GM12878 (cell line): ENCODE measurements around the gene MSLN. TPM values are rescaled to one million over a fixed set of nuclear protein-coding genes. Genes with fewer than 3 reads are reported as not detected.

ENCODE experiments used
- ATF7 ChIP-seq: fragments of 450-650 bp; IDR thresholded peaks from 2 replicates; pipeline ENCODE4 v1.6.1; 2016; ENCODE audit warnings: low read depth, mild to moderate bottlenecking
- BHLHE40 ChIP-seq, 2 experiments: fragments of 450-650 bp in 1 of 2; IDR thresholded peaks; 2 replicates each; pipeline ENCODE4 v1.6.1; 2011 to 2017; ENCODE audit warnings: low read depth in 2 of 2, borderline replicate concordance in 1 of 2, improper control_type of control experiment in 1 of 2, low read length in 1 of 2, mild to moderate bottlenecking in 1 of 2
- CREM ChIP-seq: IDR thresholded peaks from 2 replicates; pipeline ENCODE4 v1.6.1; 2014; ENCODE audit warnings: antibody characterized with exemption, low read depth
- E4F1 ChIP-seq: fragments of 450-650 bp; IDR thresholded peaks from 2 replicates; pipeline ENCODE4 v1.6.1; 2018; ENCODE audit warnings: borderline replicate concordance, mild to moderate bottlenecking; ENCODE audit not compliant: partially characterized antibody
- NR2C1 ChIP-seq: fragments of 450-650 bp; IDR thresholded peaks from 2 replicates; pipeline ENCODE4 v1.6.1; 2017; ENCODE audit warnings: antibody characterized with exemption, mild to moderate bottlenecking, moderate library complexity
- PKNOX1 ChIP-seq: fragments of 450-650 bp; IDR thresholded peaks from 2 replicates; pipeline ENCODE4 v1.6.1; 2016; ENCODE audit warnings: mild to moderate bottlenecking
- REST ChIP-seq: IDR thresholded peaks from 2 replicates; pipeline ENCODE4 v1.6.1; 2012; ENCODE audit warnings: mild to moderate bottlenecking, low read depth, low read length
- TCF12 ChIP-seq: IDR thresholded peaks from 2 replicates; pipeline ENCODE4 v1.6.1; 2011; ENCODE audit warnings: low read depth, mild to moderate bottlenecking, low read length
- polyA plus RNA-seq, 11 experiments: library from polyadenylated mRNA; depleted of rRNA in 4 of 11; unstranded in 6 of 11; stranded (reverse) in 5 of 11; fragments of >200 nt; fragmentation: Nextera tagmentation in 4 of 11; fragmentation: Illumina TruSeq in 1 of 11; extraction: Ambion mirVana in 4 of 11; extraction: Trizol in 1 of 11; gene quantifications; 1 replicate in 1 of 11; 2 replicates in 10 of 11; pipeline versions ENCODE4 v1.2.1 to v1.2.3, GENCODE V29; 2011 to 2016; ENCODE audit warnings: inconsistent platforms in 2 of 11, missing spikeins in 2 of 11, low read depth in 1 of 11
- total RNA-seq, 4 experiments: library from RNA; depleted of rRNA in 3 of 4; stranded (reverse); fragments of >200 nt in 3 of 4; fragmentation: Illumina TruSeq in 1 of 4; extraction: Trizol in 1 of 4; gene quantifications; 2 replicates each; pipeline versions ENCODE4 v1.2.1 to v1.2.3, GENCODE V29; 2013 to 2021
- TF ChIP-seq, protein P1 (sequence below), 3 experiments: IDR thresholded peaks in 2 of 3; conservative IDR thresholded peaks in 1 of 3; 2 replicates each; pipeline ENCODE4 v1.5.1; 2011; ENCODE audit warnings: low read depth in 3 of 3, low read length in 3 of 3, mild to moderate bottlenecking in 3 of 3, control low read depth in 2 of 3, moderate library complexity in 2 of 3, inconsistent platforms in 1 of 3, mixed read lengths in 1 of 3; ENCODE audit not compliant: control insufficient read depth in 2 of 3, insufficient read depth in 1 of 3; ENCODE audit errors: extremely low read depth in 1 of 3

The MSLN gene
- total and polyA plus RNA-seq, 10 of the 15 experiments (the other 5 are each of a cell fraction or from before 2014, with no cell fraction given) = 0.08 TPM; not detected in 9

- TF ChIP-seq REST (no peak), PKNOX1 (peak; percentile 29; the same call in 1 of the 2 replicates), ATF7 (0 out of 2 replicates have a peak, but pooled peaks have one; percentile 18), BHLHE40 (IDR thresholded peaks at IDR 0.05; ENCODE audit: borderline replicate concordance in 1 of 2, low read depth in 2 of 2, low read length in 1 of 2) (peak; percentile 69 to 92; a peak in 3 of 4 replicates), NR2C1 (no peak), TCF12 (0 out of 2 replicates have a peak, but pooled peaks have one; percentile 45), CREM (peak; percentile 32; the same call in 1 of the 2 replicates), E4F1 (no peak)
- TF ChIP-seq, protein P1, sequence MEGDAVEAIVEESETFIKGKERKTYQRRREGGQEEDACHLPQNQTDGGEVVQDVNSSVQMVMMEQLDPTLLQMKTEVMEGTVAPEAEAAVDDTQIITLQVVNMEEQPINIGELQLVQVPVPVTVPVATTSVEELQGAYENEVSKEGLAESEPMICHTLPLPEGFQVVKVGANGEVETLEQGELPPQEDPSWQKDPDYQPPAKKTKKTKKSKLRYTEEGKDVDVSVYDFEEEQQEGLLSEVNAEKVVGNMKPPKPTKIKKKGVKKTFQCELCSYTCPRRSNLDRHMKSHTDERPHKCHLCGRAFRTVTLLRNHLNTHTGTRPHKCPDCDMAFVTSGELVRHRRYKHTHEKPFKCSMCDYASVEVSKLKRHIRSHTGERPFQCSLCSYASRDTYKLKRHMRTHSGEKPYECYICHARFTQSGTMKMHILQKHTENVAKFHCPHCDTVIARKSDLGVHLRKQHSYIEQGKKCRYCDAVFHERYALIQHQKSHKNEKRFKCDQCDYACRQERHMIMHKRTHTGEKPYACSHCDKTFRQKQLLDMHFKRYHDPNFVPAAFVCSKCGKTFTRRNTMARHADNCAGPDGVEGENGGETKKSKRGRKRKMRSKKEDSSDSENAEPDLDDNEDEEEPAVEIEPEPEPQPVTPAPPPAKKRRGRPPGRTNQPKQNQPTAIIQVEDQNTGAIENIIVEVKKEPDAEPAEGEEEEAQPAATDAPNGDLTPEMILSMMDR (IDR thresholded peaks at IDR 0.05 in 2 of 3, conservative IDR thresholded peaks at IDR 0.05 in 1 of 3; ENCODE audit: control insufficient read depth in 2 of 3, extremely low read depth in 1 of 3, insufficient read depth in 1 of 3, low read depth in 3 of 3, low read length in 3 of 3) = peak; percentile 21 to 40 (median 22); a peak in 3 of 6 replicates
Measured at GRCh38 chr16:720447-720989, 40.0 kb upstream of the MSLN start (continued).
